WI38 (cell line): ENCODE data around the gene ANKRD28.
A peak's percentile ranks its signal among the peaks of the same experiment; 100 is the strongest.

Experiments used
- H3K4me3 ChIP-seq: 2 replicates; pipeline ENCODE4 v1.5.1; 2011; ENCODE audit warnings: low read depth, mild to moderate bottlenecking, control low read depth, low read length
- CTCF ChIP-seq: IDR thresholded peaks from 2 replicates; pipeline ENCODE4 v1.5.1; 2012; ENCODE audit warnings: low read depth, mild to moderate bottlenecking, control low read depth, low read length

The ANKRD28 gene

DNA sequence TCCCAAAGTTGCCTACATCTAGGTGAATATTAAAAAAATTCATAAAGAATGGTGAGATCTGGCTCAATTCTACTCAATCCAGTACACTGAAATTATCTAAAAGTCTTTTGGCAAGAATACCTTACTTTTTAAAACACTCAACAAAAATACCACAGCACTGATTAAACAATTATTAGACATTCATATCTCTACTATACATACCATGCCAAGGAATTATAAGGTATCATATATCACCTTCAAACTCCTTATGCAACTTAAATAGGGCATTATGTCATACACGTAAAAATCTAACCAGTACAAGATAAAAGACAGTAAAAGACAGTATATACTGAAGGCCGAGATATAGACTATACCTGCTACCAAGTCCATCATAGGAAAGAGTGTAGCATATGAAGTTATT lies 6.1 kb upstream of the ANKRD28 start:
- H3K4me3 ChIP-seq, result no peak overlapping the region
- TF ChIP-seq CTCF, result no peak

GRCh38 chr3:15801298-15801697 lies 3.5 kb upstream of the ANKRD28 start:
- H3K4me3 ChIP-seq, result no peak overlapping the region
- TF ChIP-seq CTCF, result no peak

- H3K4me3 ChIP-seq, result no peak overlapping the region
- TF ChIP-seq CTCF, result no peak
Observed at GRCh38 chr3:15800780-15801179, 3.0 kb upstream of the ANKRD28 start.

- H3K4me3 ChIP-seq, result no peak overlapping the region
- no peak for TF ChIP-seq CTCF
Observed at GRCh38 chr3:15800327-15800726, 2.5 kb upstream of the ANKRD28 start.

DNA sequence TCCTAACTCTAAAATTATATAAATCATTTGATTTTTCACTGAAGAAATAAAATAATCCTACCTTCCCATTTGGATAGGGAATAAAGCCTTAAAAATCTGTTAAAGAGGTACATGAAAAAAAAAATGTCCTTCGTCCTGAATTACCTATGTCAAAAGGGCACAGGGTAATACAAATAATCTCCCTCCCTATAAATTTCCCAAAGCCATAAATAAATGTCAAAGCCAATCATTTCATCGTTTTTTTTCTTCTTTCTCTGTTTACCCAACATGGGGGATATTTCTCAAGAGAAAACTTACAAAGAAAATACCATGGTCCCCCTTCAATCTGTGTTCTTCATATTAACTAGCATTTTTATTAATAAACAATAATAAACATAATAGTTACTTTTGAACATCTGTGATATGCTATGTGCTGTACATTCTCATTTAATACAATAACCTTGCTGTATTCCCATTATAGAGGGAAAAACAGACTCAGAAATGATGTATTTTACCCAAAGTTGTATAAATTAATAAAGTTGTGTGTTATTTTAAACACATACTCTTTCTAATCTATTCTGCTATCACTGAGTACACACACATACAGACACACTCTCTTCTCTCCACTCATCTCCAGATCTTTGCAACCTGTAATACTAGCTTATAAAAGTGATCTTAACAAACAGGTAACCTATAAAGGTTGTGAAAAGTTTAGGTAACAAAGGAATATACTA lies 910 bp upstream of the ANKRD28 start:
- peak overlapping the region; percentile 7; the same call in 1 of the 2 replicates for H3K4me3 ChIP-seq
- TF ChIP-seq CTCF, result no peak

GRCh38 chr3:15796771-15797641 lies 773 bp downstream of the ANKRD28 start:
- no peak for TF ChIP-seq CTCF
- peak overlapping the region; percentile 77 for H3K4me3 ChIP-seq

DNA sequence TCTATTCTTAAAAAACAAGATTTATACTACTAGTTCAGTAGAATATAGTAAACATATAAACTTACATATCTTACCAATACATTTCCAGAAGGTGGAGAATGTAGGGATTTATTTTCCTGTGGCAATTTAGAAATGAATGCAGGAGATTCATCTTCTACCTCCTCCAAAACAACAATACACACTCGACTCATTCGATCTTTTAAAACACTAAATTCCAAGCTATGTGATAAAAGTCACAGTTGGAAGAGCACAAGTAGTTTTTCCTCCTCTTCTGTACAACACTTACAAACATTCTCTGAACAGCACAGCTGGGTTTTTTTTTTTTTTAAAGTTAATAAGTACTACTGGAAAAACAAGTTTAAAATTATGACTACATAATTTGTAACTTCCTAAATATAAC lies 1.4 kb downstream of the ANKRD28 start:
- peak overlapping the region; percentile 77 for H3K4me3 ChIP-seq
- no peak for TF ChIP-seq CTCF
